Ovary (tissue), 9 donors: ENCODE measurements around the gene PCDHGA5. TPM values are rescaled to one million over a fixed set of nuclear protein-coding genes. Genes with fewer than 3 reads are reported as not detected.
"Not testable (repeated sequence)": the region's sequence is repeated elsewhere in the genome, so short reads cannot be mapped to it uniquely, and the experiment has no call there.

Experiments
- DNase-seq, 5 donors: peaks; one replicate each; pipeline ENCODE4 v3.0.0-alpha.2; 2019 to 2020
- H3K27ac ChIP-seq, 2 donors: fragments of 200-600 bp; one replicate each; pipeline versions ENCODE4 v1.5.1 to v1.8.0; 2019 to 2022
- H3K27me3 ChIP-seq: fragments of 200-600 bp; one replicate; pipeline ENCODE4 v1.8.0; 2022
- H3K36me3 ChIP-seq: fragments of 200-600 bp; sonication (generic); one replicate; pipeline ENCODE4 v1.5.1; 2019
- H3K4me1 ChIP-seq: one replicate; pipeline ENCODE4 v1.8.1; 2013; ENCODE audit warnings: mild to moderate bottlenecking, moderate library complexity; ENCODE audit not compliant: insufficient read depth
- H3K4me3 ChIP-seq: fragments of 200-600 bp; sonication (generic); one replicate; pipeline ENCODE4 v1.5.1; 2017
- H3K9me3 ChIP-seq, 2 donors: fragments of 200-600 bp in 1 of 2; sonication (generic) in 1 of 2; one replicate each; pipeline versions ENCODE4 v1.5.1 to v1.8.1; 2013 to 2019; ENCODE audit warnings: mild to moderate bottlenecking in 1 of 2, moderate library complexity in 1 of 2
- CTCF ChIP-seq, 3 donors: fragments of 450-650 bp in 2 of 3; fragments of 200-600 bp in 1 of 3; IDR thresholded peaks; one replicate each; pipeline versions ENCODE4 v1.5.1 to v1.8.0; 2016 to 2022; ENCODE audit warnings: antibody characterized with exemption in 3 of 3, mild to moderate bottlenecking in 1 of 3
- EP300 ChIP-seq: sonication (generic); formaldehyde crosslinking; IDR thresholded peaks from one replicate; pipeline ENCODE4 v1.6.1; 2017; ENCODE audit warnings: antibody characterized with exemption
- POLR2A ChIP-seq: fragments of 450-650 bp; IDR thresholded peaks from one replicate; pipeline ENCODE4 v1.6.1; 2017; ENCODE audit warnings: antibody characterized with exemption, mild to moderate bottlenecking, moderate library complexity
- WGBS, 3 donors: extraction: QIAGEN DNeasy Blood & Tissue Kit in 1 of 3; methylation state at CpG; one replicate each; pipeline versions ENCODE4 v1.1.5 to v1.1.7; 2013 to 2017; 5-methylcytosine and 5-hydroxymethylcytosine counted together
- intact Hi-C, 4 donors: fragments of 100-400 bp; cut with DNase I; formaldehyde crosslinking; loops; one replicate each; pipeline versions ENCODE4 v1.11.0 to v1.15.1; 2022 to 2023
- polyA plus RNA-seq, 2 donors: library from polyadenylated mRNA; stranded (reverse); fragments of 200-250 nt in 1 of 2; fragments of 350-450 nt in 1 of 2; fragmentation: Illumina TruSeq in 1 of 2; extraction: RNeasy Lipid Tissue Mini Kit (QIAGEN cat#74804) in 1 of 2; gene quantifications; one replicate each; pipeline ENCODE4 v1.2.3, GENCODE V29; 2013 to 2014
- total RNA-seq, 7 donors: library from RNA; depleted of rRNA in 2 of 7; stranded (reverse); fragments of >200 nt in 2 of 7; fragmentation: NEBNext Ultra II Directional in 3 of 7; extraction: Animal tissue kit (Norgen Biotek cat#: 25700) in 3 of 7; gene quantifications; one replicate each; pipeline versions ENCODE4 v1.1.0 to v1.2.4, GENCODE V29; 2016 to 2023
- donor health status: DM: no; HTN: no; CAD: no; lungs with moderate emphysema.
- donor health status: DM: no; HTN: no; CAD: no.
- donor health status: Bipolar disorder and iron deficiency.
- donor health status: DM: yes; HTN: yes; CAD: no.
- donor health status: DM: no; HTN: no; CAD: no.
- donor health status: DM: yes; HTN: yes; CAD: no.

The PCDHGA5 gene
- total and polyA plus RNA-seq, 9 donors, result 1.7 to 9.5 (median 4.5) TPM

GRCh38 chr5:141389153-141390042, 25.4 kb downstream of the PCDHGA5 start:
- TF ChIP-seq POLR2A, result no peak
- no peak for TF ChIP-seq CTCF (IDR thresholded peaks at IDR 0.05)
- TF ChIP-seq EP300, result no peak
- Histone ChIP-seq H3K27me3 (no peaks in the 10 kb centered on the region), H3K9me3 (peaks cover 15 to 61% of the 10 kb centered on the region in 2 donors), H3K27ac (no peak overlapping the region), H3K36me3 (no peaks in the 10 kb centered on the region), H3K4me3 (no peak overlapping the region), H3K4me1 (no peaks in the 10 kb centered on the region)
- intact Hi-C loops, result loop anchor here in 2 of 4 donors (1.0 to 10.0 kb wide), 2 partner anchors 8 to 165 kb away; no protein-coding TSS in a partner anchor
- 30 to 46% (median 32%) methylated on average over 50 to 77 of the region's 77 CpGs for WGBS, 3 donors
- DNase-seq, result no peak

- Histone ChIP-seq H3K9me3 (peaks cover 9 to 50% of the 10 kb centered on the region in 2 donors), H3K4me3 (no peak within 1 kb of the TSS), H3K36me3 (no peaks in the 10 kb centered on the region), H3K4me1 (no peaks in the 10 kb centered on the region), H3K27me3 (no peaks in the 10 kb centered on the region), H3K27ac (no peak within 1 kb of the TSS)
- TF ChIP-seq POLR2A, result no peak
- TF ChIP-seq EP300, result no peak
- no peak for TF ChIP-seq CTCF (IDR thresholded peaks at IDR 0.05)
- intact Hi-C loops, result loop anchor here in 1 of 4 donors (10.0 kb wide), 1 partner anchor 162 kb away; no protein-coding TSS in a partner anchor
- WGBS, 3 donors, result 24 to 34% (median 26%) methylated on average over 38 of the region's 38 CpGs
- no peak for DNase-seq
Measured at GRCh38 chr5:141392429-141393198, 28.7 kb downstream of the PCDHGA5 start, which contains the start of gene PCDHGA8. PCDHGA8 (plus strand) TSS chr5:141392633; CDS start chr5:141392814, 181 bp downstream.

GRCh38 chr5:141393267-141393666, 29.3 kb downstream of the PCDHGA5 start:
- Histone ChIP-seq H3K36me3 (no peaks in the 10 kb centered on the region), H3K27me3 (no peaks in the 10 kb centered on the region), H3K4me3 (no peak overlapping the region), H3K9me3 (peaks cover 9 to 48% of the 10 kb centered on the region in 2 donors), H3K4me1 (no peaks in the 10 kb centered on the region), H3K27ac (no peak overlapping the region)
- no peak for DNase-seq
- 30 to 44% (median 30%) methylated on average over 21 of the region's 21 CpGs for WGBS, 3 donors
- TF ChIP-seq EP300 (no peak), POLR2A (no peak), CTCF (IDR thresholded peaks at IDR 0.05) (no peak)
- intact Hi-C loops, result loop anchor here in 1 of 4 donors (10.0 kb wide), 1 partner anchor 162 kb away; no protein-coding TSS in a partner anchor

GRCh38 chr5:141394401-141395187, 30.6 kb downstream of the PCDHGA5 start:
- WGBS, 3 donors, result 29 to 46% (median 39%) methylated on average over 44 to 49 of the region's 53 CpGs
- not testable (repeated sequence) for H3K4me3 ChIP-seq, DNase-seq, H3K27me3 ChIP-seq, H3K27ac ChIP-seq, H3K36me3 ChIP-seq, H3K4me1 ChIP-seq
- H3K9me3 ChIP-seq, result peaks cover 14 to 44% of the 10 kb centered on the region in 2 donors
- intact Hi-C loops, result loop anchor here in 1 of 4 donors (10.0 kb wide), 1 partner anchor 160 kb away; no protein-coding TSS in a partner anchor
